ENCODE results near the gene NRIP1.

NRIP1 gene

DNA sequence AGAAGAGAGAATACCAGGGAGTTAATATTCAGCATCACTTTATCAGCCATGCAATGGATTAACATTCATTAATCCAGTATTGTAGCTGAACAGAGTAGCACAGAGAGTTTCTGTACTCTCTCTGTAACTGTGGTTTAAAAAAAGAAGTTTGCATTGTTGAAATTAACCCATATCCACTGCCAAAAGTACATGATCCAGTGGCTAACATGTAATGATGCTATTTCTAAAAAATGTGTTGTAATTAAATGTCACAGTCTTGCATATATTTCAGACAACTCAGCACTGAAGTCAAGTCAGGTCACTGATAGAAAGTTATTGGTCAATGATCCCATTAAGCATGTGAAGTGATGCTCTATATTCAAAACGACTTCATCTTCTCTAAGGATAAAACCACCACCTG, 141.3 kb downstream of the NRIP1 start:
- no peak overlapping the region for H3K4me3 ChIP-seq (replicated peaks; ENCODE audit: low read depth, low read length)
- peak; percentile 20 for DNase-seq (ENCODE audit: low read depth)
- TF ChIP-seq, protein P1, sequence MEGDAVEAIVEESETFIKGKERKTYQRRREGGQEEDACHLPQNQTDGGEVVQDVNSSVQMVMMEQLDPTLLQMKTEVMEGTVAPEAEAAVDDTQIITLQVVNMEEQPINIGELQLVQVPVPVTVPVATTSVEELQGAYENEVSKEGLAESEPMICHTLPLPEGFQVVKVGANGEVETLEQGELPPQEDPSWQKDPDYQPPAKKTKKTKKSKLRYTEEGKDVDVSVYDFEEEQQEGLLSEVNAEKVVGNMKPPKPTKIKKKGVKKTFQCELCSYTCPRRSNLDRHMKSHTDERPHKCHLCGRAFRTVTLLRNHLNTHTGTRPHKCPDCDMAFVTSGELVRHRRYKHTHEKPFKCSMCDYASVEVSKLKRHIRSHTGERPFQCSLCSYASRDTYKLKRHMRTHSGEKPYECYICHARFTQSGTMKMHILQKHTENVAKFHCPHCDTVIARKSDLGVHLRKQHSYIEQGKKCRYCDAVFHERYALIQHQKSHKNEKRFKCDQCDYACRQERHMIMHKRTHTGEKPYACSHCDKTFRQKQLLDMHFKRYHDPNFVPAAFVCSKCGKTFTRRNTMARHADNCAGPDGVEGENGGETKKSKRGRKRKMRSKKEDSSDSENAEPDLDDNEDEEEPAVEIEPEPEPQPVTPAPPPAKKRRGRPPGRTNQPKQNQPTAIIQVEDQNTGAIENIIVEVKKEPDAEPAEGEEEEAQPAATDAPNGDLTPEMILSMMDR (IDR thresholded peaks at IDR 0.05; ENCODE audit: low read length, missing control alignments) = no peak

DNA sequence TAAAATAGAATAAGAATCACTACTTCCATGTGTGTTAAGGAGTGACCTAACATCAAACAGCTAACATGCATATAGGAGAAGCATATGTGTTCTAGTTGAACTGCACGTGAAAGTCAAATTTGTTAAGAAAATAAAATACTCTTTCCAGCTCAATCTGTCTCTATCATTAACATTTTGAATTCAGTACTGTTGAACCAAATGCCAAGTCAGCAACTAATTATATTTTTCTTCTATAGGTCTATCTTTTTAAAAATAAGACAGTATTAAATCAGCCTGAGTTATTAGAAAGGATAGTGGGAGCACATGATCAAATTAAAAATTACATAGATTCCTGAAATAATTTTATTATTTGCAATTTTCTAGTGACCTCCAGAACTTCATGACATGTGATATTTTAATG, 141.8 kb downstream of the NRIP1 start:
- H3K4me3 ChIP-seq (replicated peaks; ENCODE audit: low read depth, low read length) = no peak overlapping the region
- no peak for DNase-seq (ENCODE audit: low read depth)
- TF ChIP-seq, protein P1 (IDR thresholded peaks at IDR 0.05; ENCODE audit: low read length, missing control alignments) = no peak

DNA sequence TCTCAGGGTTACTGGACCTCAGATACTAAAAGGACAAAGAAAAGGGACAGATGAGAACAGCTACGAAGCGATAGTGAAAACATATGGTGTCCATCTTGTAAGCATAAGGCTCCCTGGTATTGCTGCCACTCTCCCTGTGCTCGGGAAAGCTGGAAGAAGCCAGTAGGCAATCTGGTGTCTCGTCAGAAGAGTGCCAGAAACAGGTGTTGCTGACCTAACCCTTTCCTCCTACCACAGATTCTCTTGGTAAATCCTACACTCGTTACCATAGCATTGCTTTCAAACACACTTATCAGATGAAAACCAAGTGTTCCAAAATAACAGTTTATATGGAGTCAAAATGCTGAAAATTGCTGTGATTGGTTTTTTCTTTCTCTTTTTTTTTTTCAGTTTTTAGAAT, 146.3 kb downstream of the NRIP1 start:
- H3K4me3 ChIP-seq (replicated peaks; ENCODE audit: low read depth, low read length) = no peak overlapping the region
- peak; percentile 19 for DNase-seq (ENCODE audit: low read depth)
- TF ChIP-seq, protein P1 (IDR thresholded peaks at IDR 0.05; ENCODE audit: low read length, missing control alignments) = no peak

DNA sequence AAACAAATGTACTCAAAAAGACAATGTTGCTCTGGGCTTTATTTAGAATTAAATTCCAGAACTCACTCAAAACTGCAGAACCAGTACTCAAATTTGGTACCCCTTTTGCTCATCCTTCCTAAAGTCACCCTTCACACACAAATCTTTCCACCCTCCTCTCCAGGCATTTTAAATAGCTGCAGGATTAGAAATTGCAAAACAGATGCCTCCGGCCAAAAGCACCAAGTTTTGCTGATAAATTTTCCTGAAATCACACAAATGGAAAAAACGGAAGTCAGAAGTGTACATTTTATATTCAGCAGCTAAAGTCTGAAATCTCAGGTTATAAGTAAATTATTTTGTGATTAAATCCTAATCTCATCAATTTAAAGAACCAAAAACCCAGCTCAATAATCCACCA, 147.0 kb downstream of the NRIP1 start:
- no peak overlapping the region for H3K4me3 ChIP-seq (replicated peaks; ENCODE audit: low read depth, low read length)
- DNase-seq (ENCODE audit: low read depth) = peak; percentile 24
- TF ChIP-seq, protein P1 (IDR thresholded peaks at IDR 0.05; ENCODE audit: low read length, missing control alignments) = no peak

DNA sequence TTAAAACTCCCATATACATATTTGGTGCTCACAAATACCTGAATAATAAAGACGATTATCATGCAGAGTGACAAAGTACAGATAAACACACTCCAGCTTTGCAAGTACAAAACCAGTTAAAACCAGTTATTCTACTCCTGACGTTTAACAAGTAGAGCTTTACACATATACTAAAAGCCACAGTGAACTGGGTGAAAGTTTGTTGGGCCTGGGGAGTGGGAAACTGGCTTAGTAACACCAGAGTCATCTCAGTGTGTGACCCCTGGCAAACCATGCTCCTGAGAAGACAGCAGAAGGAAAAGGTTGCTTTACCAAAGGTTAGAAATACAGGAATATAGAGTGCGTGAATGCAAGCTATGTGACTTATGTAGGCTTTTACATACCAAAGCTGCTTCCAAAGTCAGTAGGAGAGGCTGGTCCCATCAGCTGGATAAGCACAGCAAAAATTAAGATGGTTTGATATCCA, 148.1 kb downstream of the NRIP1 start:
- H3K4me3 ChIP-seq (replicated peaks; ENCODE audit: low read depth, low read length) = no peak overlapping the region
- DNase-seq (ENCODE audit: low read depth) = no peak
- TF ChIP-seq, protein P1 (IDR thresholded peaks at IDR 0.05; ENCODE audit: low read length, missing control alignments) = no peak

GRCh38 chr21:14913638-14914037, 151.2 kb downstream of the NRIP1 start:
- DNase-seq (ENCODE audit: low read depth) = no peak
- H3K4me3 ChIP-seq (replicated peaks; ENCODE audit: low read depth, low read length) = no peak overlapping the region
- TF ChIP-seq, protein P1 (IDR thresholded peaks at IDR 0.05; ENCODE audit: low read length, missing control alignments) = no peak

- TF ChIP-seq, protein P1 (IDR thresholded peaks at IDR 0.05; ENCODE audit: low read length, missing control alignments) = no peak
- H3K4me3 ChIP-seq (replicated peaks; ENCODE audit: low read depth, low read length) = no peak overlapping the region
- DNase-seq (ENCODE audit: low read depth) = no peak
These were observed 153.4 kb downstream of the NRIP1 start for GRCh38 chr21:14911351-14911750.

All from fibroblast of pulmonary artery (primary cell).